Measurements from ENCODE around the gene SLC51B.

SLC51B gene

GRCh38 chr15:65052956-65053355 lies 7.8 kb downstream of the SLC51B start:
- TF ChIP-seq CTCF (IDR thresholded peaks at IDR 0.05; ENCODE audit: low read depth, low read length, missing control alignments), result no peak
- no peak for DNase-seq (ENCODE audit: low read depth)

GRCh38 chr15:65054333-65055200 lies 9.4 kb downstream of the SLC51B start:
- no peak overlapping the region for H3K4me3 ChIP-seq (ENCODE audit: low read depth, low read length)
- TF ChIP-seq CTCF (IDR thresholded peaks at IDR 0.05; ENCODE audit: low read depth, low read length, missing control alignments), result peak; percentile 91
- no peak for DNase-seq (ENCODE audit: low read depth)

More at GRCh38 chr15:65052956-65053355, 7.8 kb downstream of the SLC51B start:
- H3K4me3 ChIP-seq (ENCODE audit: low read depth, low read length), result no peak overlapping the region

GRCh38 chr15:65055201-65055870 lies 10.1 kb downstream of the SLC51B start:
- DNase-seq (ENCODE audit: low read depth), result no peak
- no peak overlapping the region for H3K4me3 ChIP-seq (ENCODE audit: low read depth, low read length)
- TF ChIP-seq CTCF (IDR thresholded peaks at IDR 0.05; ENCODE audit: low read depth, low read length, missing control alignments), result no peak

- H3K4me3 ChIP-seq (ENCODE audit: low read depth, low read length), result no peak overlapping the region
- TF ChIP-seq CTCF (IDR thresholded peaks at IDR 0.05; ENCODE audit: low read depth, low read length, missing control alignments), result no peak
- no peak for DNase-seq (ENCODE audit: low read depth)
Measured at GRCh38 chr15:65056106-65056505, 10.9 kb downstream of the SLC51B start.

- no peak for DNase-seq (ENCODE audit: low read depth)
- TF ChIP-seq CTCF (IDR thresholded peaks at IDR 0.05; ENCODE audit: low read depth, low read length, missing control alignments), result no peak
- no peak overlapping the region for H3K4me3 ChIP-seq (ENCODE audit: low read depth, low read length)
Measured at GRCh38 chr15:65056868-65057548, 11.8 kb downstream of the SLC51B start.

GRCh38 chr15:65057549-65057940 lies 12.4 kb downstream of the SLC51B start:
- no peak overlapping the region for H3K4me3 ChIP-seq (ENCODE audit: low read depth, low read length)
- DNase-seq (ENCODE audit: low read depth), result no peak
- TF ChIP-seq CTCF (IDR thresholded peaks at IDR 0.05; ENCODE audit: low read depth, low read length, missing control alignments), result no peak

Data from GM12864 (cell line).